OCI-LY3 (cell line): Measurements from ENCODE around the gene NFIA.

Source experiments
- H2AFZ ChIP-seq: fragments of 200-600, 300-600 bp; shearing (Covaris generic); 2 replicates; pipeline ENCODE4 v1.6.0; 2014; ENCODE audit warnings: antibody characterized with exemption, low read depth, low read length
- H3K27ac ChIP-seq: fragments of 200-600, 300-600 bp; sonication (generic); 2 replicates; pipeline ENCODE4 v1.5.1; 2014; ENCODE audit warnings: mild to moderate bottlenecking, low read length, moderate library complexity, mixed read lengths
- H3K27me3 ChIP-seq: fragments of 200-600, 300-600 bp; sonication (generic); 2 replicates; pipeline ENCODE4 v1.6.1; 2014; ENCODE audit warnings: low read depth, low read length, mixed read lengths
- H3K36me3 ChIP-seq: fragments of 200-600, 300-600 bp; sonication (generic); replicated peaks from 2 replicates; pipeline ENCODE3; 2014; ENCODE audit warnings: low read depth, low read length, mixed read lengths
- H3K4me1 ChIP-seq: fragments of 300-600, 200-600 bp; sonication (generic); 2 replicates; pipeline ENCODE4 v1.6.1; 2014; ENCODE audit warnings: low read length, mixed read lengths
- H3K4me2 ChIP-seq: fragments of 200-600, 300-600 bp; sonication (generic); 2 replicates; pipeline ENCODE4 v1.6.1; 2014; ENCODE audit warnings: low read length, mixed read lengths
- H3K4me3 ChIP-seq: fragments of 300-600, 200-600 bp; sonication (generic); 2 replicates; pipeline ENCODE4 v1.5.1; 2014; ENCODE audit warnings: antibody characterized with exemption, mild to moderate bottlenecking, low read length, moderate library complexity
- H3K79me2 ChIP-seq: fragments of 300-600, 200-600 bp; shearing (Covaris generic); 2 replicates; pipeline ENCODE4 v1.6.1; 2014; ENCODE audit warnings: mild to moderate bottlenecking, low read length, mixed read lengths
- H3K9ac ChIP-seq: fragments of 300-600, 200-600 bp; shearing (Covaris generic); 2 replicates; pipeline ENCODE4 v1.6.0; 2014; ENCODE audit warnings: mild to moderate bottlenecking, low read length, moderate library complexity
- H3K9me3 ChIP-seq: fragments of 200-600, 300-600 bp; shearing (Covaris generic); 2 replicates; pipeline ENCODE4 v1.6.1; 2014; ENCODE audit warnings: low read length, mixed read lengths; ENCODE audit not compliant: insufficient read depth
- H4K20me1 ChIP-seq: fragments of 200-600, 300-600 bp; sonication (generic); 2 replicates; pipeline ENCODE4 v1.6.1; 2016; ENCODE audit warnings: low read length, mixed read lengths; ENCODE audit not compliant: insufficient read depth
- EZH2phosphoT487 ChIP-seq: fragments of 200-600 bp; shearing (Covaris generic); IDR thresholded peaks from 2 replicates; pipeline ENCODE4 v1.6.1; 2018; ENCODE audit warnings: antibody characterized with exemption, mixed run types, low read depth
- TF ChIP-seq, protein P1 (sequence below): fragments of 200-600, 300-600 bp; sonication (generic); IDR thresholded peaks from 2 replicates; pipeline ENCODE4 v1.5.1; 2014; ENCODE audit warnings: antibody characterized with exemption, low read length, low read depth

NFIA gene

DNA sequence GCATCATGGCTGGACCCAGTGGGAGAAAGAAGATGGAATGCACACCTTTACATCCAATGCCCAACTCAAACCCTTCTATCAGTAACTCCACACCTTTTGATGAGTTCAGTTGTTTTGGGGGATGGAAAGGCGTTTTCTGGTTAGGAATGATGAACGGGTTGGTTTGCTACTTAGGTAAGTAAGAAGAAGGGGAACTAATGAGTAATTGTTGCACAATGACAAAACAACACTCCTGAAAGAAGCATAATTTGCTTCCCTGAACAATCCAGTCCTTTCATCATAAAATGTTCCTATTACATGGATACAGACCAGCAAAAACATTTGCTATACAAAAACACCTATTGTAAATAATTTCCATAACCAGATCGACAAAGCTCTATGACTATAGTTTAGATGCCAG, 35.9 kb upstream of the NFIA start:
- no peak overlapping the region for H3K4me2 ChIP-seq
- H4K20me1 ChIP-seq: no peaks in the 10 kb centered on the region
- no peak overlapping the region for H3K27ac ChIP-seq
- no peak overlapping the region for H3K9ac ChIP-seq
- TF ChIP-seq, protein P1, sequence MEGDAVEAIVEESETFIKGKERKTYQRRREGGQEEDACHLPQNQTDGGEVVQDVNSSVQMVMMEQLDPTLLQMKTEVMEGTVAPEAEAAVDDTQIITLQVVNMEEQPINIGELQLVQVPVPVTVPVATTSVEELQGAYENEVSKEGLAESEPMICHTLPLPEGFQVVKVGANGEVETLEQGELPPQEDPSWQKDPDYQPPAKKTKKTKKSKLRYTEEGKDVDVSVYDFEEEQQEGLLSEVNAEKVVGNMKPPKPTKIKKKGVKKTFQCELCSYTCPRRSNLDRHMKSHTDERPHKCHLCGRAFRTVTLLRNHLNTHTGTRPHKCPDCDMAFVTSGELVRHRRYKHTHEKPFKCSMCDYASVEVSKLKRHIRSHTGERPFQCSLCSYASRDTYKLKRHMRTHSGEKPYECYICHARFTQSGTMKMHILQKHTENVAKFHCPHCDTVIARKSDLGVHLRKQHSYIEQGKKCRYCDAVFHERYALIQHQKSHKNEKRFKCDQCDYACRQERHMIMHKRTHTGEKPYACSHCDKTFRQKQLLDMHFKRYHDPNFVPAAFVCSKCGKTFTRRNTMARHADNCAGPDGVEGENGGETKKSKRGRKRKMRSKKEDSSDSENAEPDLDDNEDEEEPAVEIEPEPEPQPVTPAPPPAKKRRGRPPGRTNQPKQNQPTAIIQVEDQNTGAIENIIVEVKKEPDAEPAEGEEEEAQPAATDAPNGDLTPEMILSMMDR: no peak
- TF ChIP-seq EZH2phosphoT487: no peak
- H3K9me3 ChIP-seq: no peaks in the 10 kb centered on the region
- no peaks in the 10 kb centered on the region for H3K4me1 ChIP-seq
- H3K36me3 ChIP-seq: no peaks in the 10 kb centered on the region
- H3K27me3 ChIP-seq: no peaks in the 10 kb centered on the region
- H3K79me2 ChIP-seq: no peaks in the 10 kb centered on the region
- H2AFZ ChIP-seq: no peak overlapping the region
- H3K4me3 ChIP-seq: no peak overlapping the region

- no peaks in the 10 kb centered on the region for H4K20me1 ChIP-seq
- no peaks in the 10 kb centered on the region for H3K79me2 ChIP-seq
- H3K9me3 ChIP-seq: no peaks in the 10 kb centered on the region
- no peak overlapping the region for H3K4me2 ChIP-seq
- no peaks in the 10 kb centered on the region for H3K4me1 ChIP-seq
- no peaks in the 10 kb centered on the region for H3K36me3 ChIP-seq
- TF ChIP-seq, protein P1: no peak
- TF ChIP-seq EZH2phosphoT487: no peak
- no peaks in the 10 kb centered on the region for H3K27me3 ChIP-seq
- no peak overlapping the region for H3K4me3 ChIP-seq
- H2AFZ ChIP-seq: no peak overlapping the region
- H3K27ac ChIP-seq: no peak overlapping the region
- H3K9ac ChIP-seq: no peak overlapping the region
Measured at GRCh38 chr1:61047061-61047460, 35.3 kb upstream of the NFIA start.

DNA sequence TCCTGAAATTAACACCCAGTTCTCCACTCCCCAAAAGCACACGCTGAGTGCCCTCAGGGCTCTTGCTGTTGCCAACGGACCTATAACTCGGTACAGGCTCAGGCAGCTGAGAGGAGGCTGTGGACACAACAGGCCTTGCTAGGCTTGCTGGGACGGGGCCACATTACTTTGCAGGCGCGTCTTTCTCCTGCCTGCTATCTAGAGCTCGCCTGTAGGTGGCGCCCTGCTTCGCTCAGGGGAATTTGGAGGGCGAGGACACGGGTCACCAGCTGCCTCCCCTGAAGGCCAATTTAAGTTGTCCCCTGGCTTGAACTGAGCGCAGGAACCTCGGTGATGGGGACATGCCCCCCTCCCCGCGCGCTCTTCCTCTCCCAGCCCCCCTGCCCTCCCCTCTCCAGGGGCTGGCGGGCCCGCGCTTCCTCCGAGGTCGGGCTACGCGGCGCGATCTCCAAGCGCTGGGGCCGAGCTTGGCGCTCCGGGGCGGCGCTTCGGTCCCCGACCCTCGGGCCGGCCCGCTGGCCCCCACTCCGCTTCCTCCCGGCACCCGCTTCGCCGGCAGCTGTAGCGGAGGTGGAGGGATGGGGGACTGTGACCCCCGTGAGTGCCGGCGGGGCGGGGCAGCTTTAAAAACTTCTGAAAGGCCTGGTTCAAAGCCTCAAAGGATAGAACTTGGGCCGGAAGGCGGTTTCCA, 32.4 kb upstream of the NFIA start:
- H3K9ac ChIP-seq: no peak overlapping the region
- no peaks in the 10 kb centered on the region for H3K36me3 ChIP-seq
- H3K9me3 ChIP-seq: no peaks in the 10 kb centered on the region
- H3K4me2 ChIP-seq: no peak overlapping the region
- no peak overlapping the region for H2AFZ ChIP-seq
- H3K79me2 ChIP-seq: no peaks in the 10 kb centered on the region
- H3K4me3 ChIP-seq: no peak overlapping the region
- H3K27ac ChIP-seq: no peak overlapping the region
- H4K20me1 ChIP-seq: no peaks in the 10 kb centered on the region
- H3K4me1 ChIP-seq: no peaks in the 10 kb centered on the region
- H3K27me3 ChIP-seq: no peaks in the 10 kb centered on the region
- TF ChIP-seq, protein P1: peak; percentile 14; the same call in 1 of the 2 replicates
- no peak for TF ChIP-seq EZH2phosphoT487

DNA sequence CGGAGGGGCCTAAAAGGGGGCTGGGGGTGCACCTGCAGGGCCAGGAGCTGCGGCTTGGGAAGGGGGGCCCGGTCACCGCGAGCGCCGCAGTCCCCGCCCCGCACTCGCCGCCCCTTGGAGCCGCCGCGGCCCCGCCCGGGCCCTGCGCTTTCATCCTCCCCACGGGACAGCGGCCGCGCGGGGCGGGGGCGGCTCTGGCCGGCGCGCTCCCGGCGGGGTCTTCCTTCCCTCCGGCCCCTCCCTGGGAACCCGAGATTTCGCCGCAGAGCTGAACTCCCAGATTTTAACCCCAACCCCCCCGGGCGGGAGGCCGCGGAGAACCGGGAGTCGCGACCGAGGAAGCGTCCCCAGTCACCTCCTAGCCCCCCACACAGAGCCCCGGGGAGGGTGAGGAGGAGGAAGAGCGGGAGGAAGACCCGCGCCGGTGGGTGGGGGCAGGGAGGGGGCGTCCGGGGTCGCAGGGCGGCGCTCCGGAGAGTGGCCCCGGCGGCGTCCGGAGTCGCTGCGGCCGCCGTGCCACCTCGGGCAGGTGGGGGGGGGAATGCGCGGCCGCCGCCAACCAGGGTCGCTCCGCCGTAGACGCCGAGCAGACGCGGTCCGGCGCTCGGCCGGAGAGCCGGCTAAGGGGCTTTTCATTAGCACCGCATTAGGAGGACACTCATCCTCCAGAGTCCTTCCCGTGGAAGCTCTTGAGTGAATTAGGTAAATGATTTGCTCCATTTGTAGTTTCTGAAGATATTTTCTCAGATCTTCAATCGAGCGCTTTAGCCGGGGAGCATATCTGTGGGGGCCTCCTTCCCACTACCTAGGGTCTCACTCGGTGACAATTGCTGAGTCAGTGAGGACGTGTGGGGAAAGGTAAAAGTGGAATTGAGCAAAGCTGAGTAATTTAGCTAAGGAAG, 31.6 kb upstream of the NFIA start:
- no peak overlapping the region for H3K27ac ChIP-seq

More for the DNA sequence above, 31.6 kb upstream of the NFIA start:
- no peaks in the 10 kb centered on the region for H3K79me2 ChIP-seq
- H3K4me2 ChIP-seq: no peak overlapping the region
- H3K4me3 ChIP-seq: no peak overlapping the region
- H4K20me1 ChIP-seq: no peaks in the 10 kb centered on the region
- no peaks in the 10 kb centered on the region for H3K4me1 ChIP-seq
- H3K36me3 ChIP-seq: no peaks in the 10 kb centered on the region
- TF ChIP-seq, protein P1: no peak
- TF ChIP-seq EZH2phosphoT487: no peak
- no peak overlapping the region for H2AFZ ChIP-seq
- H3K9ac ChIP-seq: no peak overlapping the region
- H3K27me3 ChIP-seq: no peaks in the 10 kb centered on the region
- no peaks in the 10 kb centered on the region for H3K9me3 ChIP-seq
